ENCODE data around the gene YTHDF1.
A peak's percentile ranks its signal among the peaks of the same experiment; 100 is the strongest.

Gene YTHDF1

GRCh38 chr20:63183422-63184146 lies 32.3 kb downstream of the YTHDF1 start:
- Histone ChIP-seq H3K9me3 (ENCODE audit: insufficient read depth, low read length) (peaks cover 10% of the 10 kb centered on the region; the same call in 1 of the 2 replicates), H3K9ac (ENCODE audit: insufficient read length, low read depth) (peak overlapping the region; percentile 12), H3K4me1 (ENCODE audit: insufficient read depth, insufficient read length) (peaks cover 27% of the 10 kb centered on the region), H3K36me3 (ENCODE audit: insufficient read depth, insufficient read length, low read length) (no peaks in the 10 kb centered on the region), H3K27me3 (ENCODE audit: insufficient read depth, insufficient read length) (peaks cover 4% of the 10 kb centered on the region), H3K4me3 (ENCODE audit: insufficient read length, low read depth) (no peak overlapping the region)
- TF ChIP-seq YY1 (IDR thresholded peaks at IDR 0.05; ENCODE audit: insufficient read depth, insufficient read length) (no peak), SUZ12 (IDR thresholded peaks at IDR 0.05; ENCODE audit: extremely low read depth, insufficient read depth, insufficient read length) (no peak), ZNF274 (IDR thresholded peaks at IDR 0.05; ENCODE audit: low read depth, low read length) (no peak)
- no peak for DNase-seq (ENCODE audit: low read depth, low spot score)

GRCh38 chr20:63182946-63183415 lies 33.0 kb downstream of the YTHDF1 start:
- DNase-seq (ENCODE audit: low read depth, low spot score) = no peak
- peaks cover 10% of the 10 kb centered on the region; the same call in 1 of the 2 replicates for H3K9me3 ChIP-seq (ENCODE audit: insufficient read depth, low read length)
- no peaks in the 10 kb centered on the region for H3K36me3 ChIP-seq (ENCODE audit: insufficient read depth, insufficient read length, low read length)
- peak overlapping the region; percentile 12 for H3K9ac ChIP-seq (ENCODE audit: insufficient read length, low read depth)
- H3K4me3 ChIP-seq (ENCODE audit: insufficient read length, low read depth) = no peak overlapping the region
- H3K4me1 ChIP-seq (ENCODE audit: insufficient read depth, insufficient read length) = peaks cover 27% of the 10 kb centered on the region
- no peak for TF ChIP-seq ZNF274 (IDR thresholded peaks at IDR 0.05; ENCODE audit: low read depth, low read length)
- TF ChIP-seq SUZ12 (IDR thresholded peaks at IDR 0.05; ENCODE audit: extremely low read depth, insufficient read depth, insufficient read length) = no peak
- no peak for TF ChIP-seq YY1 (IDR thresholded peaks at IDR 0.05; ENCODE audit: insufficient read depth, insufficient read length)
- peaks cover 8% of the 10 kb centered on the region for H3K27me3 ChIP-seq (ENCODE audit: insufficient read depth, insufficient read length)

GRCh38 chr20:63182425-63182824 lies 33.5 kb downstream of the YTHDF1 start:
- TF ChIP-seq ZNF274 (IDR thresholded peaks at IDR 0.05; ENCODE audit: low read depth, low read length) (no peak), YY1 (IDR thresholded peaks at IDR 0.05; ENCODE audit: insufficient read depth, insufficient read length) (no peak), SUZ12 (IDR thresholded peaks at IDR 0.05; ENCODE audit: extremely low read depth, insufficient read depth, insufficient read length) (no peak)
- Histone ChIP-seq H3K27me3 (ENCODE audit: insufficient read depth, insufficient read length) (peaks cover 11% of the 10 kb centered on the region), H3K36me3 (ENCODE audit: insufficient read depth, insufficient read length, low read length) (no peaks in the 10 kb centered on the region), H3K4me3 (ENCODE audit: insufficient read length, low read depth) (no peak overlapping the region), H3K9me3 (ENCODE audit: insufficient read depth, low read length) (peaks cover 10% of the 10 kb centered on the region; the same call in 1 of the 2 replicates), H3K4me1 (ENCODE audit: insufficient read depth, insufficient read length) (peaks cover 29% of the 10 kb centered on the region), H3K9ac (ENCODE audit: insufficient read length, low read depth) (peak overlapping the region; percentile 12)
- DNase-seq (ENCODE audit: low read depth, low spot score) = no peak

GRCh38 chr20:63181226-63181625 lies 34.7 kb downstream of the YTHDF1 start:
- no peak overlapping the region for H3K4me3 ChIP-seq (ENCODE audit: insufficient read length, low read depth)
- TF ChIP-seq ZNF274 (IDR thresholded peaks at IDR 0.05; ENCODE audit: low read depth, low read length) (no peak), YY1 (IDR thresholded peaks at IDR 0.05; ENCODE audit: insufficient read depth, insufficient read length) (no peak), SUZ12 (IDR thresholded peaks at IDR 0.05; ENCODE audit: extremely low read depth, insufficient read depth, insufficient read length) (no peak)
- H3K9ac ChIP-seq (ENCODE audit: insufficient read length, low read depth) = peak overlapping the region; percentile 3
- no peak for DNase-seq (ENCODE audit: low read depth, low spot score)
- peaks cover 10% of the 10 kb centered on the region; the same call in 1 of the 2 replicates for H3K9me3 ChIP-seq (ENCODE audit: insufficient read depth, low read length)
- peaks cover 22% of the 10 kb centered on the region for H3K27me3 ChIP-seq (ENCODE audit: insufficient read depth, insufficient read length)
- no peaks in the 10 kb centered on the region for H3K36me3 ChIP-seq (ENCODE audit: insufficient read depth, insufficient read length, low read length)
- H3K4me1 ChIP-seq (ENCODE audit: insufficient read depth, insufficient read length) = peaks cover 37% of the 10 kb centered on the region

- H3K27me3 ChIP-seq (ENCODE audit: insufficient read depth, insufficient read length) = peaks cover 27% of the 10 kb centered on the region
- TF ChIP-seq YY1 (IDR thresholded peaks at IDR 0.05; ENCODE audit: insufficient read depth, insufficient read length) (no peak), ZNF274 (IDR thresholded peaks at IDR 0.05; ENCODE audit: low read depth, low read length) (no peak), SUZ12 (IDR thresholded peaks at IDR 0.05; ENCODE audit: extremely low read depth, insufficient read depth, insufficient read length) (no peak)
- H3K36me3 ChIP-seq (ENCODE audit: insufficient read depth, insufficient read length, low read length) = no peaks in the 10 kb centered on the region
- H3K4me1 ChIP-seq (ENCODE audit: insufficient read depth, insufficient read length) = peaks cover 42% of the 10 kb centered on the region
- H3K4me3 ChIP-seq (ENCODE audit: insufficient read length, low read depth) = no peak overlapping the region
- 0 out of 2 replicates have a peak, but pooled peaks cover 5% of the 10 kb centered on the region for H3K9me3 ChIP-seq (ENCODE audit: insufficient read depth, low read length)
- peak overlapping the region; percentile 62 for H3K9ac ChIP-seq (ENCODE audit: insufficient read length, low read depth)
- no peak for DNase-seq (ENCODE audit: low read depth, low spot score)
These were observed 35.3 kb downstream of the YTHDF1 start for GRCh38 chr20:63180569-63181185.

- Histone ChIP-seq H3K4me3 (ENCODE audit: insufficient read length, low read depth) (peak overlapping the region; percentile 71), H3K36me3 (ENCODE audit: insufficient read depth, insufficient read length, low read length) (no peaks in the 10 kb centered on the region), H3K9me3 (ENCODE audit: insufficient read depth, low read length) (no peaks in the 10 kb centered on the region), H3K9ac (ENCODE audit: insufficient read length, low read depth) (peak overlapping the region; percentile 62), H3K4me1 (ENCODE audit: insufficient read depth, insufficient read length) (peaks cover 42% of the 10 kb centered on the region), H3K27me3 (ENCODE audit: insufficient read depth, insufficient read length) (peaks cover 35% of the 10 kb centered on the region)
- TF ChIP-seq ZNF274 (IDR thresholded peaks at IDR 0.05; ENCODE audit: low read depth, low read length) (no peak), YY1 (IDR thresholded peaks at IDR 0.05; ENCODE audit: insufficient read depth, insufficient read length) (no peak), SUZ12 (IDR thresholded peaks at IDR 0.05; ENCODE audit: extremely low read depth, insufficient read depth, insufficient read length) (no peak)
- no peak for DNase-seq (ENCODE audit: low read depth, low spot score)
These were observed 36.0 kb downstream of the YTHDF1 start for GRCh38 chr20:63179687-63180568.

Data from NT2/D1 (cell line).